ENCODE data around the gene NHLRC3. TPM values are rescaled to one million over a fixed set of nuclear protein-coding genes. Genes with fewer than 3 reads are reported as not detected.

NHLRC3 gene
- total RNA-seq, 1 donor from 2014 or later = 35.4 TPM

DNA sequence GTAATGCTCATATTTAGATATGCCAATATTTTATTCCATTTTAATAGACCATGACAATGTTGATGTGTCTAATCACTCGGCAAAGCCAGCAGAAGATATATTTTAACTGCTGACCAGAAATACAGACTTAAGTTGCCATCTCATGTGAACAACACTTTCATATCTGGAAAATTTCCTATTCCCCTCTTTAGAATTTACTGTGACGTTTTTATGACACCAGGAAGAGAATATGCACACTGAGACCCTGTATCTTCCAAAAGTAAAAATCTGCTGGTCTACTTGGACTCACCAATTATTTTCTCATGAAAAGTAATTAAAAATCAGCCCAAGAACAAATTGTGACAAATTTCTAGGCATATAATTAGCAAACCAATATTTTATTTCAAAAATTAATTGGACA, 2.5 kb upstream of the NHLRC3 start:
- no peak overlapping the region for H3K27ac ChIP-seq
- H3K36me3 ChIP-seq = peaks cover 9% of the 10 kb centered on the region
- no peaks in the 10 kb centered on the region for H3K27me3 ChIP-seq (ENCODE audit: low read depth)
- intact Hi-C loops (cut with DNase I) = no loop called here
- ATAC-seq (no peak), DNase-seq (no peak)
- peak overlapping the region; percentile 94 for H3K4me3 ChIP-seq
- peaks cover 50% of the 10 kb centered on the region for H3K4me1 ChIP-seq
- H3K9me3 ChIP-seq = no peaks in the 10 kb centered on the region
- TF ChIP-seq, protein P1, sequence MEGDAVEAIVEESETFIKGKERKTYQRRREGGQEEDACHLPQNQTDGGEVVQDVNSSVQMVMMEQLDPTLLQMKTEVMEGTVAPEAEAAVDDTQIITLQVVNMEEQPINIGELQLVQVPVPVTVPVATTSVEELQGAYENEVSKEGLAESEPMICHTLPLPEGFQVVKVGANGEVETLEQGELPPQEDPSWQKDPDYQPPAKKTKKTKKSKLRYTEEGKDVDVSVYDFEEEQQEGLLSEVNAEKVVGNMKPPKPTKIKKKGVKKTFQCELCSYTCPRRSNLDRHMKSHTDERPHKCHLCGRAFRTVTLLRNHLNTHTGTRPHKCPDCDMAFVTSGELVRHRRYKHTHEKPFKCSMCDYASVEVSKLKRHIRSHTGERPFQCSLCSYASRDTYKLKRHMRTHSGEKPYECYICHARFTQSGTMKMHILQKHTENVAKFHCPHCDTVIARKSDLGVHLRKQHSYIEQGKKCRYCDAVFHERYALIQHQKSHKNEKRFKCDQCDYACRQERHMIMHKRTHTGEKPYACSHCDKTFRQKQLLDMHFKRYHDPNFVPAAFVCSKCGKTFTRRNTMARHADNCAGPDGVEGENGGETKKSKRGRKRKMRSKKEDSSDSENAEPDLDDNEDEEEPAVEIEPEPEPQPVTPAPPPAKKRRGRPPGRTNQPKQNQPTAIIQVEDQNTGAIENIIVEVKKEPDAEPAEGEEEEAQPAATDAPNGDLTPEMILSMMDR (IDR thresholded peaks at IDR 0.05) = no peak

DNA sequence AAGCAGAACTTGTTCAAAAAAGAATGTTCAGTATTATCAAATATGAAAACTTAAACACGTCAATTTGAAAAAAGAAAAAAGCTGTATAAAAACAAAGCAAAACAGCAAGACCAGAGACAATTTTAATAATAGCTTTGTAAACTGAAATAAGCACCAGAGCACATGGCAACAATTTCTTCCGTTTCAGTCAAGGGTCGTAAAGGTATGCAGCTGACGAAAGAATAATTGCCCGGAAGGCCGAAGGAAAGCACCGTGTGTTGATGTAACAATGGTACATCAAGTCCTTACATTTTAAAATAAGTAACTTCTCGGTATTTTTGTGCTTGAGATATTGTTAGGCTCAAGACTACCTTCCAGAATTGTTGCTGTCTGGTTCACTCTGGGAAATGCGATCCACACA, 2.0 kb upstream of the NHLRC3 start:
- Histone ChIP-seq H3K9me3 (no peaks in the 10 kb centered on the region), H3K4me3 (peak overlapping the region; percentile 94), H3K4me1 (peaks cover 51% of the 10 kb centered on the region), H3K27ac (peak overlapping the region; percentile 93), H3K27me3 (ENCODE audit: low read depth) (no peaks in the 10 kb centered on the region), H3K36me3 (peaks cover 5% of the 10 kb centered on the region)
- intact Hi-C loops (cut with DNase I) = no loop called here
- TF ChIP-seq, protein P1 (IDR thresholded peaks at IDR 0.05) = no peak
- ATAC-seq (no peak), DNase-seq (no peak)

DNA sequence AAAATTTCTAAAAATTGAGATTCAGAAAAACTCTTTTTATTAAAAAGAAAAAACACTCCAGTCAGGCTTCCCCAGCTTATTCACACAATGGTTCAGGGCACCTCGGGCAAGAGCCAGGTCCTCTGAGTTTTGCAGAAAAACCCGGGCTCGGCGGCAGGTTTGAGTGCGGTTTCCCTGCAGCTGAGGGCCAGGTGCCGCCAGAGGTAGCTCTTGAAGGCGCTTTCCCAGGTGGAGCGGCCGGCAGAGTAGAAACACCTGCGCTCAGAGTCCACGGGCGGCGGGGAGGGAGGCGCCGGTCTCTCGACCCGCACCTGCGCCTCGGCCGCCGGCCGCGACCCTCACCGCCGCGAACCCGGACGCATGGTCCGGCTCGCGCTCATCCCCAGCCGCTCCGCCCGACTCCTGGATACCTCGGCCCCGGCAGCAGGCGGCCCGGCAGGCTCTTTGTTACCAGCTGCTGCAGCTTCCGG, 811 bp upstream of the NHLRC3 start:
- intact Hi-C loops (cut with DNase I) = no loop called here
- Histone ChIP-seq H3K4me1 (peaks cover 51% of the 10 kb centered on the region), H3K27me3 (ENCODE audit: low read depth) (no peaks in the 10 kb centered on the region), H3K27ac (peak overlapping the region; percentile 93), H3K4me3 (peak overlapping the region; percentile 94), H3K9me3 (no peaks in the 10 kb centered on the region), H3K36me3 (no peaks in the 10 kb centered on the region)
- TF ChIP-seq, protein P1 (IDR thresholded peaks at IDR 0.05) = no peak
- no peak for DNase-seq
- peak; percentile 59 to 74 for ATAC-seq

DNA sequence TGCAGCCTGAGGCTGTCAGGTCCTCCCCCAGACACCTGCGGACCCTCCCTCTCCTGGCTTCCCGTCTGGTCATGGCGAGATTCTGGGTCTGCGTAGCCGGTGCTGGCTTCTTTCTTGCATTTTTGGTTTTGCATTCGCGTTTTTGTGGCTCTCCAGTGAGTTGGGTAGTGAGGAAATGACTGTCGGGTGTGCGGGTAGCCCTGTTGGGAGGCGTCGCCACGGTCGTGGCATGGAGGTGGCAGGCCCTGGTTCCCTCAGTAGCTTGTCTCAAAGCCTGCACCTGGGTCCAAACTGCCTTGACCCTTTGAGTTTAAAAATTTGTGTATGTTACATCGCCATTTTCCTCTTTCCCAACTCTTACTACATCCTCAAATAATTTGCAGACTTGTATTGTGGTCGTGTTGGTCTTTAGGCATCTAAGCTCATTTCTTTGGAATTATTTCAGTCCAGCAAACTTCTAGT, 344 bp downstream of the NHLRC3 start:
- H3K9me3 ChIP-seq = no peaks in the 10 kb centered on the region
- peak overlapping the region; percentile 94 for H3K4me3 ChIP-seq
- ATAC-seq = peak; percentile 33 to 35
- no peak for DNase-seq
- peaks cover 51% of the 10 kb centered on the region for H3K4me1 ChIP-seq
- H3K27ac ChIP-seq = peak overlapping the region; percentile 93
- TF ChIP-seq, protein P1 (IDR thresholded peaks at IDR 0.05) = no peak
- H3K27me3 ChIP-seq (ENCODE audit: low read depth) = no peaks in the 10 kb centered on the region
- no peaks in the 10 kb centered on the region for H3K36me3 ChIP-seq
- intact Hi-C loops (cut with DNase I) = no loop called here

DNA sequence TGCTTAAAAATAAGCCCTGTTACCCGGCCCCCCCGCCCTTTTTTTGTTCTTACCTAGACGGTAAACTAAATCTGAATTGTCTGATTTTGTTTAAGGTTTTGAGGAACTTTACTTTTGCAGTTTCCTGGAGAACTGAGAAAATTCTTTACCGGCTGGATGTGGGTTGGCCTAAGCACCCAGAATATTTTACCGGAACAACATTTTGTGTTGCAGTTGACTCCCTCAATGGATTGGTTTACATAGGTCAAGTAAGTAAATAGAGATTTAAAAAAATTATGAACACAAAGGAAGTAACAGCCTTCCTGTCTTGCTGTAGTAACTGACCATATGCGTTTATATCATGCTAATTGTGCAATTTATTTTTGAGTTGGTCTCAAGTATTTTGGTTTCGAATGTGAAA, 785 bp downstream of the NHLRC3 start:
- peak overlapping the region; percentile 93 for H3K27ac ChIP-seq
- intact Hi-C loops (cut with DNase I) = no loop called here

More for the DNA sequence above, 785 bp downstream of the NHLRC3 start:
- DNase-seq (no peak), ATAC-seq (no peak)
- Histone ChIP-seq H3K36me3 (no peaks in the 10 kb centered on the region), H3K9me3 (no peaks in the 10 kb centered on the region), H3K4me3 (peak overlapping the region; percentile 94), H3K27me3 (ENCODE audit: low read depth) (no peaks in the 10 kb centered on the region), H3K4me1 (peaks cover 47% of the 10 kb centered on the region)
- TF ChIP-seq, protein P1 (IDR thresholded peaks at IDR 0.05) = no peak
